Upper lobe of left lung (tissue), 6 donors: ENCODE results near the gene DLG2. TPM values are rescaled to one million over a fixed set of nuclear protein-coding genes. Genes with fewer than 3 reads are reported as not detected.

Experiments used
- ATAC-seq, 2 donors: fragments of 200-7000 bp; cut with Tn5 transposase; one replicate each; pipeline ENCODE4 v1.9.1; 2022; ENCODE audit warnings: mild to moderate bottlenecking in 2 of 2, moderate library complexity in 2 of 2; ENCODE audit not compliant: low FRiP score in 2 of 2
- DNase-seq, 2 donors: peaks; one replicate each; pipeline ENCODE4 v3.0.0-alpha.2; 2019 to 2020
- H3K27ac ChIP-seq, 4 donors: fragments of 200-600 bp; sonication (generic); one replicate each; pipeline ENCODE4 v1.5.1; 2016 to 2019
- H3K27me3 ChIP-seq, 4 donors: fragments of 200-600 bp; sonication (generic); one replicate each; pipeline ENCODE4 v1.5.1; 2017 to 2019
- H3K36me3 ChIP-seq, 4 donors: fragments of 200-600 bp; sonication (generic); one replicate each; pipeline ENCODE4 v1.5.1; 2016 to 2019
- H3K4me1 ChIP-seq, 4 donors: fragments of 200-600 bp; sonication (generic); one replicate each; pipeline ENCODE4 v1.5.1; 2018 to 2019
- H3K4me3 ChIP-seq, 4 donors: fragments of 200-600 bp; sonication (generic); one replicate each; pipeline ENCODE4 v1.5.1; 2017 to 2019; ENCODE audit warnings: mild to moderate bottlenecking in 2 of 4, moderate library complexity in 1 of 4
- H3K9me3 ChIP-seq, 4 donors: fragments of 200-600 bp; sonication (generic); one replicate each; pipeline ENCODE4 v1.5.1; 2018 to 2019
- EP300 ChIP-seq, 4 donors: sonication (generic); formaldehyde crosslinking; IDR thresholded peaks; one replicate each; pipeline ENCODE4 v1.5.1; 2017; ENCODE audit warnings: antibody characterized with exemption in 4 of 4, control low read depth in 2 of 4
- POLR2A ChIP-seq, 4 donors: fragments of 450-650 bp; IDR thresholded peaks; one replicate each; pipeline ENCODE4 v1.5.1; 2016 to 2017; ENCODE audit warnings: antibody characterized with exemption in 4 of 4, mild to moderate bottlenecking in 2 of 4
- POLR2AphosphoS5 ChIP-seq, 2 donors: sonication (generic); formaldehyde crosslinking; IDR thresholded peaks; one replicate each; pipeline ENCODE4 v1.5.1; 2017; ENCODE audit warnings: antibody characterized with exemption in 2 of 2
- WGBS, 2 donors: methylation state at CpG; one replicate each; pipeline ENCODE4 v1.1.5; 2017 to 2018; 5-methylcytosine and 5-hydroxymethylcytosine counted together
- total RNA-seq, 6 donors: library from RNA; depleted of rRNA in 4 of 6; stranded (reverse); fragments of >200 nt in 4 of 6; gene quantifications; one replicate each; pipeline versions ENCODE4 v1.1.0 to v1.2.1, GENCODE V29; 2016 to 2021
- TF ChIP-seq, protein P1 (sequence below), 6 experiments: fragments of 450-650 bp in 4 of 6; fragments of 200-600 bp in 2 of 6; sonication (generic) in 2 of 6; IDR thresholded peaks; one replicate each; pipeline ENCODE4 v1.5.1; 2016 to 2019; ENCODE audit warnings: antibody characterized with exemption in 6 of 6
- donor health status: DM: no; HTN: no; CAD: no; lungs with moderate emphysema.
- donor health status: DM: no; HTN: yes; CAD: no; lungs with severe emphysema.

The DLG2 gene
- total RNA-seq, 6 donors from 2014 or later = 3.4 to 37.7 (median 9.1) TPM

DNA sequence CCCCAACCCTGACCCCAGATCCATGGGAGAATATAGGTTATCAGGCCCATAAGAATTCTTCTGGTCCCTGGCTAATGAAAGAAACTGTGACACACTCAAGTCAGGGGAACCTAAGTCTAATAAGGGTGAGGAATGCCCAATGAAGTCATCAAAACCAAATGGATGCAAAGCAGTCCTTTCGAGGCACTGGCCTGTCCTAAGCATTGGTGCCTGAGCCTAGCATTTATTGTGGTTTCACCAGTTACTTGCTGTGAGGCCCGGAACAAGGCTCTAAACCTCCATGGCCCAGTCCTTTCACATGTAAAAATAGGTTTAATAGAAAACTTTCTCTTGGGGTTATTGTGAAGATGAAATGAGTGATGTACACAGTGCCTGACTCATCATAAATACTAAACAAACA lies 712.6 kb downstream of the DLG2 start:
- 82% methylated on average over 2 of the region's 2 CpGs for WGBS, 2 donors

DNA sequence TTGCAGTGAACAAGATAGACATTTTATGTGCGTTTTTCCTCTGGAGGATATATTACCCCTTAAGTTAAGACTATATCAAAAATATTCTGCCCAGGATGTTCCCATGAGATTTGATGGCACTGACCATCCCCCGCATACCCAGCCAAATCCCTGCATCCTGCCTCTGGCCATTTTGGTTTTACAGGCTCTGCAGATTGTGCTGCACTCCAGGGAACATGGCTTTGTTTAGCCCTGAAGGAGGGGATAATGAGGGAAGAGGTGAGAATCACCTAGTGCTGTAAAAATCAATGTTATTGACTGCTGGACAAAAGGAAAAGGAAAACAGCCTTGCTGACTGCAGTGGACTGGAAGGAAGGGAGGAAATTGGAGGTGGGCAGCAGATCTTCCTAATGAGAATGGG lies 717.4 kb downstream of the DLG2 start:
- WGBS, 2 donors = 91 to 96% methylated on average over 2 of the region's 2 CpGs
- ATAC-seq = no peak
- no peak overlapping the region for H3K27ac ChIP-seq
- no peaks in the 10 kb centered on the region for H3K4me1 ChIP-seq
- no peaks in the 10 kb centered on the region for H3K9me3 ChIP-seq
- TF ChIP-seq POLR2A (IDR thresholded peaks at IDR 0.05) (no peak), EP300 (IDR thresholded peaks at IDR 0.05) (no peak), POLR2AphosphoS5 (IDR thresholded peaks at IDR 0.05) (no peak)
- TF ChIP-seq, protein P1, sequence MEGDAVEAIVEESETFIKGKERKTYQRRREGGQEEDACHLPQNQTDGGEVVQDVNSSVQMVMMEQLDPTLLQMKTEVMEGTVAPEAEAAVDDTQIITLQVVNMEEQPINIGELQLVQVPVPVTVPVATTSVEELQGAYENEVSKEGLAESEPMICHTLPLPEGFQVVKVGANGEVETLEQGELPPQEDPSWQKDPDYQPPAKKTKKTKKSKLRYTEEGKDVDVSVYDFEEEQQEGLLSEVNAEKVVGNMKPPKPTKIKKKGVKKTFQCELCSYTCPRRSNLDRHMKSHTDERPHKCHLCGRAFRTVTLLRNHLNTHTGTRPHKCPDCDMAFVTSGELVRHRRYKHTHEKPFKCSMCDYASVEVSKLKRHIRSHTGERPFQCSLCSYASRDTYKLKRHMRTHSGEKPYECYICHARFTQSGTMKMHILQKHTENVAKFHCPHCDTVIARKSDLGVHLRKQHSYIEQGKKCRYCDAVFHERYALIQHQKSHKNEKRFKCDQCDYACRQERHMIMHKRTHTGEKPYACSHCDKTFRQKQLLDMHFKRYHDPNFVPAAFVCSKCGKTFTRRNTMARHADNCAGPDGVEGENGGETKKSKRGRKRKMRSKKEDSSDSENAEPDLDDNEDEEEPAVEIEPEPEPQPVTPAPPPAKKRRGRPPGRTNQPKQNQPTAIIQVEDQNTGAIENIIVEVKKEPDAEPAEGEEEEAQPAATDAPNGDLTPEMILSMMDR (IDR thresholded peaks at IDR 0.05) = no peak
- no peaks in the 10 kb centered on the region for H3K36me3 ChIP-seq
- no peak overlapping the region for H3K4me3 ChIP-seq
- no peak for DNase-seq
- no peaks in the 10 kb centered on the region for H3K27me3 ChIP-seq

More for the DNA sequence above, 712.6 kb downstream of the DLG2 start:
- no peak for TF ChIP-seq EP300 (IDR thresholded peaks at IDR 0.05)
- TF ChIP-seq, protein P1 (IDR thresholded peaks at IDR 0.05) = no peak
- TF ChIP-seq POLR2A (IDR thresholded peaks at IDR 0.05) = no peak
- no peak for TF ChIP-seq POLR2AphosphoS5 (IDR thresholded peaks at IDR 0.05)
- Histone ChIP-seq H3K4me1 (no peaks in the 10 kb centered on the region), H3K27me3 (no peaks in the 10 kb centered on the region), H3K4me3 (no peak overlapping the region), H3K27ac (no peak overlapping the region), H3K36me3 (no peaks in the 10 kb centered on the region), H3K9me3 (no peaks in the 10 kb centered on the region)
- ATAC-seq (no peak), DNase-seq (no peak)

DNA sequence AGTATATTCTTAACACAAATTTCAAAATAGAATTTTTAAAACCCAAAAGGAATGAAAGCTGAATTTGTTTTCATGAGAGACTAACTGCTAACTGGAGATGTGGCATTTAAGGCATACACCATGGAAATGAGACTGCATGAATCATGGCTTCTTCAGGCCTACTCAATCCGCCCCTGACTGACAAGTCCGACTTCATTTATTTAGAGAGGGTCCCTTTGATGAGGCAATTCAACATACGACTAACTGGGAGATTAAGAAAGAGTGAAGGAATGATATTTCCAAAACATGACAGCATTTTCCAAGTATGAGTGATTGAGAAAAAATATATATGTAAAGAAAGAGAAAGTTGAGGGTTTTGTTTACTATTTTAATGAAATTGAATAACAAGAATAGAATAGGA lies 720.1 kb downstream of the DLG2 start:
- ATAC-seq = no peak
- WGBS, 2 donors = 54 to 61% methylated on average over 3 of the region's 3 CpGs
- H3K27ac ChIP-seq = no peak overlapping the region

DNA sequence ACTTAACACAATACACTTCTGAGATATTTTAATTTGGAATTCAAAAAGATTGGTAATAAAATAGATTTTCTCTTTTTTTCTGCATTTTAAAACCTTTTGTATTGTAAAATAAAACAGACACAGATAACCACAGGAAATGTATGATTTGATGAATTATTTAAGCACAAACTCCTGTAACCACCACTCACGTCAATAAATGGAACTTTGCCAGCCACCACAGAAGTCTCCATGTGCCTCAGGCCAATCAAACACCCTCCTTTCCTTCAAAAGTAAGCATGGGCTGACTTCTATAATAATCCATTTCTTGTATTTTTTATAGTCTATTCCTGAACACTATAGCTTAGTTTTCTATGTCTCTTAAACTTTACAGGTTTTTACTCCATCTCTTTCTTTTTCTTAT lies 721.7 kb downstream of the DLG2 start:
- TF ChIP-seq EP300 (IDR thresholded peaks at IDR 0.05) = no peak
- TF ChIP-seq POLR2A (IDR thresholded peaks at IDR 0.05) = no peak
- TF ChIP-seq, protein P1 (IDR thresholded peaks at IDR 0.05) = no peak
- no peak for ATAC-seq
- Histone ChIP-seq H3K27ac (no peak overlapping the region), H3K9me3 (no peaks in the 10 kb centered on the region), H3K27me3 (no peaks in the 10 kb centered on the region), H3K4me3 (no peak overlapping the region), H3K4me1 (no peaks in the 10 kb centered on the region), H3K36me3 (no peaks in the 10 kb centered on the region)
- no peak for DNase-seq
- WGBS, 2 donors = 10 to 13% methylated on average over 1 of the region's 1 CpG

More for the DNA sequence above, 720.1 kb downstream of the DLG2 start:
- H3K4me1 ChIP-seq = no peaks in the 10 kb centered on the region
- DNase-seq = no peak
- H3K9me3 ChIP-seq = no peaks in the 10 kb centered on the region
- H3K4me3 ChIP-seq = no peak overlapping the region
- H3K36me3 ChIP-seq = no peaks in the 10 kb centered on the region
- no peaks in the 10 kb centered on the region for H3K27me3 ChIP-seq
- TF ChIP-seq POLR2A (IDR thresholded peaks at IDR 0.05) (no peak), POLR2AphosphoS5 (IDR thresholded peaks at IDR 0.05) (no peak), EP300 (IDR thresholded peaks at IDR 0.05) (no peak)
- TF ChIP-seq, protein P1 (IDR thresholded peaks at IDR 0.05) = no peak

DNA sequence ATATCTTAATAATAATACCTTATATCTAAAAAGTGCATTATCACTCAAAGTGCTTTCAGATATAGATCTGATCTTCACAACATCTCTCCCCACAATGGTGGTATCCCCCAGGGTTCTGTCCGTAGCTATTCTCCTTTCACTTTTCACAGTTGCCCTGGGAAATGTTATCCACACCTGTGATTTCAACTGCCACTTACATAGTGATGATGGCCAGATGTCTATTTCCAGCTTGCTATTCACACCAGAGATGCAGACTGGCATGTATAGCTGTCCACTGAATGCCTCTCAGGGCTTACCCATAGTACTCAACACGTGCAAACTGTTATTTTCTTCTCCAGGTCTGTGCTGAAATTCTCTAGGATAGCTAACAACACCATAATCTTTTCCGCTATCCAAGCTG lies 724.7 kb downstream of the DLG2 start:
- no peak for DNase-seq
- no peaks in the 10 kb centered on the region for H3K4me1 ChIP-seq
- no peaks in the 10 kb centered on the region for H3K27me3 ChIP-seq
- 64 to 80% methylated on average over 3 of the region's 3 CpGs for WGBS, 2 donors
- H3K36me3 ChIP-seq = no peaks in the 10 kb centered on the region
- no peak for ATAC-seq
- H3K4me3 ChIP-seq = no peak overlapping the region
- TF ChIP-seq EP300 (IDR thresholded peaks at IDR 0.05) = no peak
- no peak for TF ChIP-seq POLR2AphosphoS5 (IDR thresholded peaks at IDR 0.05)
- TF ChIP-seq POLR2A (IDR thresholded peaks at IDR 0.05) = no peak
- TF ChIP-seq, protein P1 (IDR thresholded peaks at IDR 0.05) = no peak
- no peak overlapping the region for H3K27ac ChIP-seq
- H3K9me3 ChIP-seq = no peaks in the 10 kb centered on the region
